ENCODE data around the gene CTAGE1. TPM values are rescaled to one million over a fixed set of nuclear protein-coding genes. Genes with fewer than 3 reads are reported as not detected.

CTAGE1 gene
- total and polyA plus RNA-seq, 10 of the 15 experiments (the other 5 are each of a cell fraction or from before 2014, with no cell fraction given): 0.01 TPM; not detected in 9

- TF ChIP-seq BRCA1 (IDR thresholded peaks at IDR 0.05; ENCODE audit: low read depth, low read length) (no peak), POLR2AphosphoS5 (IDR thresholded peaks at IDR 0.05; ENCODE audit: low read length) (no peak), MYB (IDR thresholded peaks at IDR 0.05; ENCODE audit: borderline replicate concordance, low read depth, low read length) (no peak), GABPA (IDR thresholded peaks at IDR 0.05; ENCODE audit: low read depth) (no peak), MLLT1 (IDR thresholded peaks at IDR 0.05) (no peak), PAX8 (IDR thresholded peaks at IDR 0.05) (no peak), EP300 (IDR thresholded peaks at IDR 0.05; ENCODE audit: borderline replicate concordance in 1 of 2, control insufficient read depth in 1 of 2, low read depth in 2 of 2, low read length in 2 of 2) (no peak), MXI1 (IDR thresholded peaks at IDR 0.05; ENCODE audit: low read depth, low read length) (no peak), ASH2L (IDR thresholded peaks at IDR 0.05; ENCODE audit: borderline replicate concordance, low read depth) (no peak), EGR1 (IDR thresholded peaks at IDR 0.05; ENCODE audit: borderline replicate concordance in 1 of 2, low read depth in 2 of 2, low read length in 2 of 2) (no peak), FOXK2 (IDR thresholded peaks at IDR 0.05) (no peak), MYC (IDR thresholded peaks at IDR 0.05; ENCODE audit: insufficient read depth, insufficient read length, insufficient replicate concordance, low read length, severe bottlenecking) (no peak), RELA (IDR thresholded peaks at IDR 0.05; ENCODE audit: borderline replicate concordance, partially characterized antibody) (no peak), WRNIP1 (IDR thresholded peaks at IDR 0.05; ENCODE audit: borderline replicate concordance, low read depth, low read length) (no peak), ZNF207 (IDR thresholded peaks at IDR 0.05; ENCODE audit: borderline replicate concordance) (no peak), SUPT20H (IDR thresholded peaks at IDR 0.05; ENCODE audit: borderline replicate concordance, control insufficient read depth, low read depth, low read length) (no peak), YY1 (IDR thresholded peaks at IDR 0.05; ENCODE audit: low read depth, low read length) (no peak)
- ChIA-PET SMC1A (ENCODE audit: uncharacterized antibody, unreplicated experiment) (no interaction called here), POLR2A (no interaction called here), CTCF (no interaction called here), RAD21 (ENCODE audit: unreplicated experiment) (no interaction called here)
- H2AFZ ChIP-seq (ENCODE audit: control insufficient read depth, low read depth, low read length): no peak overlapping the region
- no peaks in the 10 kb centered on the region for H3K36me3 ChIP-seq (ENCODE audit: control insufficient read depth in 2 of 2, insufficient read depth in 2 of 2, low read length in 1 of 2)
- no peaks in the 10 kb centered on the region for H3K4me1 ChIP-seq (ENCODE audit: control insufficient read depth, insufficient read depth, low read length)
- H3K9me3 ChIP-seq (replicated peaks; ENCODE audit: control insufficient read depth, insufficient read depth, low read length): no peaks in the 10 kb centered on the region
- FAIRE-seq (no peak), ATAC-seq (no peak), DNase-seq (ENCODE audit: low read depth, low spot score) (no peak)
- no peak overlapping the region for H3K4me2 ChIP-seq (ENCODE audit: control insufficient read depth, insufficient read depth)
- no peaks in the 10 kb centered on the region for H3K79me2 ChIP-seq (ENCODE audit: control insufficient read depth, insufficient read depth, low read length)
- intact Hi-C loops (cut with micrococcal nuclease; ENCODE audit: unreplicated experiment): loop anchor here (10.0 kb wide), 1 partner anchor 56 kb away; no protein-coding TSS in a partner anchor
- H3K27me3 ChIP-seq (replicated peaks in 1 of 2; ENCODE audit: control insufficient read depth in 2 of 2, insufficient read depth in 2 of 2, low read length in 1 of 2): no peaks in the 10 kb centered on the region
- no peak overlapping the region for H3K9ac ChIP-seq (ENCODE audit: control insufficient read depth, insufficient read depth, low read length)
- no peak overlapping the region for H3K27ac ChIP-seq (ENCODE audit: control insufficient read depth, insufficient read depth)
- no TSS peak for BruUV-seq (replicated peaks)
- in situ Hi-C loops (cut with MboI): no loop called here
- WGBS (ENCODE audit: insufficient coverage, insufficient replicate concordance, low lambda C conversion rate, missing lambda C conversion rate): 37% methylated on average over 4 of the region's 4 CpGs
- H3K4me3 ChIP-seq: no peak overlapping the region
- H4K20me1 ChIP-seq (ENCODE audit: control insufficient read depth, insufficient read depth): no peaks in the 10 kb centered on the region
Observed at GRCh38 chr18:22370414-22370813, 47.3 kb downstream of the CTAGE1 start.

All from GM12878 (cell line).